ENCODE measurements around the gene SEC24D. TPM values are rescaled to one million over a fixed set of nuclear protein-coding genes. Genes with fewer than 3 reads are reported as not detected.

SEC24D gene
- total RNA-seq, 4 donors from 2014 or later: 9.7 to 37.9 (median 17.0) TPM

DNA sequence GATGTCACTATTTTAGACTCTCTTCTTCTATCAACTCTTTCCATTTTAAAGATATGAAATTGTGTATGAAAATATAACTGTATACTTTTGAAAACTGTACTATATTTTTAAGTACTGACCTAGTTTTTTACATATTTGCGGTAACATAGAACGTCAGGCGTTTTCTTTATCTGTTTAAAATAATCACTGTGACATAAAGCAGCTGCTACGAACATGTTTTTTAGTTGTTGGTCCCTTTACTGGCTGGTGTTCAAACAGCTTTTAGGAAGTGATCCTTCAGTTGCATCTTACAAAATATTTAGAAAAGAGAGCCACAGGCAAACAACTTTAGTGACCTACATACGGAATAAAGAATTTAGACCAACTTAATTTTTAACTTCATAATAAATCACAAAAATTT, 77.6 kb downstream of the SEC24D start:
- intact Hi-C loops (cut with DNase I; ENCODE audit: low total_unique reads) (no loop called here), in situ Hi-C loops (cut with MboI; ENCODE audit: low pct_ligation_motif_present in 1 of 4, low pct_unique_long_range_greater_than_20kb in 1 of 4, low sequenced_read_pairs in 3 of 4) (loop anchor here in 1 of 4 donors (25.0 kb wide), 2 partner anchors 129 to 229 kb away; partner anchors contain the start of gene SYNPO2)
- H3K27ac ChIP-seq: peak overlapping the region; percentile 64 to 81 (median 76)

GRCh38 chr4:118757761-118758251, 78.1 kb downstream of the SEC24D start:
- no peaks in the 10 kb centered on the region for H3K9me3 ChIP-seq
- WGBS, 2 donors (ENCODE audit: low coverage in 1 of 2): 56 to 65% methylated on average over 2 of the region's 2 CpGs
- intact Hi-C loops (cut with DNase I; ENCODE audit: low total_unique reads): no loop called here

More for the DNA sequence above, 77.6 kb downstream of the SEC24D start:
- Histone ChIP-seq H3K4me1 (peaks cover 0 to 82% (median 13%) of the 10 kb centered on the region in 4 donors), H3K27me3 (no peaks in the 10 kb centered on the region), H3K9me3 (no peaks in the 10 kb centered on the region), H3K4me3 (no peak overlapping the region), H3K36me3 (no peaks in the 10 kb centered on the region)
- TF ChIP-seq POLR2A (IDR thresholded peaks at IDR 0.05) (no peak), POLR2AphosphoS5 (IDR thresholded peaks at IDR 0.05) (peak; percentile 21 to 31 (median 25)), EP300 (IDR thresholded peaks at IDR 0.05; ENCODE audit: low read depth) (no peak)
- TF ChIP-seq, protein P1, sequence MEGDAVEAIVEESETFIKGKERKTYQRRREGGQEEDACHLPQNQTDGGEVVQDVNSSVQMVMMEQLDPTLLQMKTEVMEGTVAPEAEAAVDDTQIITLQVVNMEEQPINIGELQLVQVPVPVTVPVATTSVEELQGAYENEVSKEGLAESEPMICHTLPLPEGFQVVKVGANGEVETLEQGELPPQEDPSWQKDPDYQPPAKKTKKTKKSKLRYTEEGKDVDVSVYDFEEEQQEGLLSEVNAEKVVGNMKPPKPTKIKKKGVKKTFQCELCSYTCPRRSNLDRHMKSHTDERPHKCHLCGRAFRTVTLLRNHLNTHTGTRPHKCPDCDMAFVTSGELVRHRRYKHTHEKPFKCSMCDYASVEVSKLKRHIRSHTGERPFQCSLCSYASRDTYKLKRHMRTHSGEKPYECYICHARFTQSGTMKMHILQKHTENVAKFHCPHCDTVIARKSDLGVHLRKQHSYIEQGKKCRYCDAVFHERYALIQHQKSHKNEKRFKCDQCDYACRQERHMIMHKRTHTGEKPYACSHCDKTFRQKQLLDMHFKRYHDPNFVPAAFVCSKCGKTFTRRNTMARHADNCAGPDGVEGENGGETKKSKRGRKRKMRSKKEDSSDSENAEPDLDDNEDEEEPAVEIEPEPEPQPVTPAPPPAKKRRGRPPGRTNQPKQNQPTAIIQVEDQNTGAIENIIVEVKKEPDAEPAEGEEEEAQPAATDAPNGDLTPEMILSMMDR (IDR thresholded peaks at IDR 0.05): no peak
- 73 to 74% methylated on average over 5 of the region's 5 CpGs for WGBS, 2 donors (ENCODE audit: low coverage in 1 of 2)
- DNase-seq: no peak

GRCh38 chr4:118756958-118757357, 79.0 kb downstream of the SEC24D start:
- H3K36me3 ChIP-seq: no peaks in the 10 kb centered on the region
- peak overlapping the region; percentile 64 to 81 (median 76) for H3K27ac ChIP-seq
- H3K4me3 ChIP-seq: no peak overlapping the region
- intact Hi-C loops (cut with DNase I; ENCODE audit: low total_unique reads): no loop called here
- no peak for DNase-seq
- TF ChIP-seq POLR2A (IDR thresholded peaks at IDR 0.05) (no peak), POLR2AphosphoS5 (IDR thresholded peaks at IDR 0.05) (no peak), EP300 (IDR thresholded peaks at IDR 0.05; ENCODE audit: low read depth) (no peak)
- TF ChIP-seq, protein P1 (IDR thresholded peaks at IDR 0.05): no peak
- peaks cover 0 to 82% (median 11%) of the 10 kb centered on the region in 4 donors for H3K4me1 ChIP-seq
- 93 to 100% methylated on average over 1 of the region's 1 CpG for WGBS, 2 donors (ENCODE audit: low coverage in 1 of 2)
- in situ Hi-C loops (cut with MboI; ENCODE audit: low pct_ligation_motif_present in 1 of 4, low pct_unique_long_range_greater_than_20kb in 1 of 4, low sequenced_read_pairs in 3 of 4): loop anchor here in 1 of 4 donors (25.0 kb wide), 2 partner anchors 130 to 230 kb away; partner anchors contain the start of gene SYNPO2
- no peaks in the 10 kb centered on the region for H3K27me3 ChIP-seq
- H3K9me3 ChIP-seq: no peaks in the 10 kb centered on the region

More at GRCh38 chr4:118757761-118758251, 78.1 kb downstream of the SEC24D start:
- Histone ChIP-seq H3K36me3 (no peaks in the 10 kb centered on the region), H3K4me3 (no peak overlapping the region), H3K4me1 (peaks cover 0 to 87% (median 13%) of the 10 kb centered on the region in 4 donors), H3K27ac (peak overlapping the region; percentile 64 to 81 (median 76)), H3K27me3 (no peaks in the 10 kb centered on the region)
- DNase-seq: no peak
- in situ Hi-C loops (cut with MboI; ENCODE audit: low pct_ligation_motif_present in 1 of 4, low pct_unique_long_range_greater_than_20kb in 1 of 4, low sequenced_read_pairs in 3 of 4): loop anchor here in 1 of 4 donors (25.0 kb wide), 2 partner anchors 129 to 229 kb away; partner anchors contain the start of gene SYNPO2
- TF ChIP-seq, protein P1 (IDR thresholded peaks at IDR 0.05): no peak
- TF ChIP-seq POLR2A (IDR thresholded peaks at IDR 0.05) (no peak), POLR2AphosphoS5 (IDR thresholded peaks at IDR 0.05) (no peak), EP300 (IDR thresholded peaks at IDR 0.05; ENCODE audit: low read depth) (no peak)

GRCh38 chr4:118756429-118756828, 79.5 kb downstream of the SEC24D start:
- H3K27ac ChIP-seq: peak overlapping the region; percentile 64 to 81 (median 76)
- in situ Hi-C loops (cut with MboI; ENCODE audit: low pct_ligation_motif_present in 1 of 4, low pct_unique_long_range_greater_than_20kb in 1 of 4, low sequenced_read_pairs in 3 of 4): loop anchor here in 1 of 4 donors (25.0 kb wide), 2 partner anchors 131 to 231 kb away; partner anchors contain the start of gene SYNPO2
- H3K9me3 ChIP-seq: no peaks in the 10 kb centered on the region
- WGBS, 2 donors (ENCODE audit: low coverage in 1 of 2): 73 to 81% methylated on average over 3 of the region's 3 CpGs
- H3K4me1 ChIP-seq: peaks cover 0 to 81% (median 9%) of the 10 kb centered on the region in 4 donors
- H3K4me3 ChIP-seq: no peak overlapping the region
- intact Hi-C loops (cut with DNase I; ENCODE audit: low total_unique reads): no loop called here
- H3K27me3 ChIP-seq: no peaks in the 10 kb centered on the region
- H3K36me3 ChIP-seq: peaks cover 0 to 4% (median 0%) of the 10 kb centered on the region in 4 donors
- DNase-seq: no peak
- TF ChIP-seq, protein P1 (IDR thresholded peaks at IDR 0.05): no peak
- TF ChIP-seq EP300 (IDR thresholded peaks at IDR 0.05; ENCODE audit: low read depth): no peak
- TF ChIP-seq POLR2AphosphoS5 (IDR thresholded peaks at IDR 0.05): no peak
- no peak for TF ChIP-seq POLR2A (IDR thresholded peaks at IDR 0.05)

Data from transverse colon (tissue), 4 donors.